ENCODE results near the gene CPLX1. TPM values are rescaled to one million over a fixed set of nuclear protein-coding genes. Genes with fewer than 3 reads are reported as not detected.

The CPLX1 gene
- total RNA-seq (2014; rRNA removed; shearing (Covaris generic)), result 0.48 and 0.58 TPM in 2 replicates
- 2.7 and 3.3 TPM in 2 replicates for polyA plus RNA-seq (2015; cell fraction: cytosol; rRNA removed)
- 1.3 and 1.4 TPM in 2 replicates for polyA plus RNA-seq (2015; cell fraction: nucleus; rRNA removed)

DNA sequence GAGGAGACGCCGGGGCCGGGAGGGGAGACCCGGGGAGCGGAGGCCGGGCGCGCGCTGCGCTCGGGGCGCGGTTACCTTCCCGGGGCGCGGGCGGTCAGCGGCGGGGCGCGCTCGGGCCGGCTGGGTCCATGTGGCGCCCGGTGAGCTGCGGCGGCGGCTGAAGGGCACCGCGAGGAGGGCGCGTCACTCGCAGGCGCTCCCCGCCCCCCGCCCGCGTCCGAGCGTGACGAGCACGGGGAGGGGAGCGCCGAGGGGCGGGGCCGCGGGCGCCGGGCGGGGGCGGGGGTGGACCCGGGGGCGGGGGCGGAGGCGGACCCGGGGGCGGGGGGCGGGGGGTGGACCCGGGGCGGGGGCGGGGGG, at the start of gene CPLX1:
Gene CPLX1, minus strand, starts transcription at position 159 of the 360 bp plus-strand sequence. CDS start 1,607 bp downstream, outside the sequence.
- in situ Hi-C loops (cut with HindIII; ENCODE audit: low pct_unique_long_range_greater_than_20kb, low sequenced_read_pairs), result no loop called here
- peak; percentile 31 for DNase-seq (ENCODE audit: low read depth, low spot score)

DNA sequence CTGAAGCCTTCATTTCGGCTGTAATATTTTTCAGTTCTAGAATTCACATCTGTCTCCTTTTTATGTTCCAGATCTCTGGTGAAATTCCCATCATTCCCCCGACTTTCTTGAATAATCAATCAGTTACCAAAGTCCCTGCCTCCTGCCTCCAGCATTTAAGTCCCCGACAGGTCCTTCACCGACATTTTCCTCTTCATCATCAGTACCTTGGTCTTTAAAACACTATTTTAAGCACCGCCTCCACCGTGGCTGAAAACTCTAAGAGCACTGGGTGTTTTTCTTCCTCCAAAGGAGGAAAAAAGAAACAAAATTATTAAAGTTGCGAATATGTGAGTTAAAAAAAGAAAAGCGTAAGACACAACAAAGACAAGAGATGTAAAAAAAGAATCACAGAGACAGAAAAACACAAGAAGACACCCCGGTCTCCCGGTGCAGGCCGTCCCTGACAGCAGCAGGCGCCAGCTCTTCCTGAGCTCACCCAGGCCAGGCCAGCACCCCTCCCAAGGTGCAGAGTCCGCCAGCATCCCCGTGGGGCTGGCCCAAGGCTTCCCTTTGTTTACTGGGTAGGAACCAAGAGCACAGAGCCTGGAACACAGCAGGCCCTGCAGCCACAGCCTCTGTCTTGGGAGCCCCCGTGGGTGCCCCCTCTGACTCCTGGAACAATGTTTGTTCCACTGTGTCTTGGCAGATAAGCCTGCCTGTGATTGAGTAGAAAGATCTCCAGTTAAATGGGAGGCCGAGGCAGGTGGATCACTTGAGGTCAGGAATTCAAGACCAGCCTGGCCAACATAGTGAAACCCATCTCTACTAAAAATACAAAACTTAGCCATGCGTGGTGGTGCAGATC, 49.3 kb upstream of the CPLX1 start:
- no peak for DNase-seq (ENCODE audit: low read depth, low spot score)
- in situ Hi-C loops (cut with HindIII; ENCODE audit: low pct_unique_long_range_greater_than_20kb, low sequenced_read_pairs), result no loop called here

DNA sequence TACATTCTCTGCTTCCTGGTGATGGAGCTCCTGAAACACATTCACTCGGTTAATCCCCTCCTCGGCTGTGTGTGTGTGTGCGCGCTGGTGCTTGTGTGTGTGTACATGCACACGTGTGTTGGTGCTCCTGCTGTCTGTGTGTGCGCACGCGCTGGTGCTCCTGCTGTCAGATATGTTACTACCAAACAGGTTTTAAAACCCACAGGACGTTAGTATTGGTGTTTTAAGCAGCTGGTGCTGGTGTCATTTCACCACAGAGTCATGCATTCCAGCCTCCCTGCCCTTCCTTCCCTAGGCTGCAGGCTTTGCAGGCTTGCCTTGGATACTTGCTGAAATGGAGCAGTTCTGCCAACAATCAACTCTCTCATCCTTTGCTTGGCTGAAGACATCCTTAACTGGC, 48.1 kb upstream of the CPLX1 start:
- in situ Hi-C loops (cut with HindIII; ENCODE audit: low pct_unique_long_range_greater_than_20kb, low sequenced_read_pairs), result no loop called here
- no peak for DNase-seq (ENCODE audit: low read depth, low spot score)

DNA sequence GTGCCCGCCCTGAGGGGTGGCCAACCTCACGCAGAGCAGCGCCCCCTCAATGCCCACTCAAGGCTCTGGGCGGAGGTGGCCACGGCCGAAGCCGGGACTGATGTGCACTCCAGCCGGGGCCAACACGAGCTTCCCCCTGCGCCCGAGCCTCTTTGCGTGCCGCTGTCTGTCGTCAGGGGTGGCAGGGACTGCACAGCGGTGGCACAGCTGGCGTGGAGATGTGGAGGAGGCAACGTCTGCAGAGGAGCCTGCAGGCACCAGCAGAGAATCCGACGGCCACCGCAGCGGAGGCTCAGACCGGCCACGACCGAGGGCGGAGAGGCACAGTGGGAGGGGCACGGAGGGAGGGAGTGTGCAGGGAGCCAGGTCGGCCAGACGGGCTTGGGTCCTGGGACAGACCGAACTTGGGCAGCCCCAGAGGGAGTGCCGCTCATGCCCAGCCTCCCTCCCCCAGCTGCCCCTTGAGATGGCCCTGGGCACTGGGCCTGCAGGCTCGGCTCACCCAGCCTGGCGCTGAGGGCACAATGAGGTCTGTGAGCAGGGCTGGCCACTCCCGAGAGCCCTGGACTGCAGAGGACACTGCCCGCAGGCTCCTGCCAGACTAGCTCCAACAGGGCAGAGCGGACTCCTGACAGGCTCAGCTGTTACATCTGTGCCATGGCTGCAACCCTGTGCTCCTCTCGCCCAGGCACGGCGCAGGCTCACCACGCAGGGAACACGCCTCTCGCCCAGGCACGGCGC, 46.5 kb upstream of the CPLX1 start:
- in situ Hi-C loops (cut with HindIII; ENCODE audit: low pct_unique_long_range_greater_than_20kb, low sequenced_read_pairs), result no loop called here
- no peak for DNase-seq (ENCODE audit: low read depth, low spot score)

DNA sequence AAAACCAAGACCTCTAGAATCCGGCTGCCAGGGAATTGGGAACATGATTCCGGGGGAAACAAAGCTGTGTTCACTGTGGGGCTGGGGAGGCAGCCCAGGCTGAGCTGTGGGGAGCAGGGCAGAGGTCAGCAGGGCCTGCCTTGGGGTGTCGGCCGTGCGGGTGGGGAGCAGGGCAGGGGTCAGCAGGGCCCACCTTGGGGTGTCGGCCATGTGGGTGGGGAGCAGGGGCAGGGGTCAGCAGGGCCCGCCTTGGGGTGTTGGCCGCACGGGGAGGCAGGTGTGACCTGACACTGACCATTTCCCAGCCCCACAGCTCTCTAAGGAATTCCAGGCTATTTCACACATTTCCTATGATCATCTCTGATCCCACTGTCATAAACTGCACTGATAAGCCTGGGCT, 45.6 kb upstream of the CPLX1 start:
- no peak for DNase-seq (ENCODE audit: low read depth, low spot score)
- in situ Hi-C loops (cut with HindIII; ENCODE audit: low pct_unique_long_range_greater_than_20kb, low sequenced_read_pairs), result no loop called here

DNA sequence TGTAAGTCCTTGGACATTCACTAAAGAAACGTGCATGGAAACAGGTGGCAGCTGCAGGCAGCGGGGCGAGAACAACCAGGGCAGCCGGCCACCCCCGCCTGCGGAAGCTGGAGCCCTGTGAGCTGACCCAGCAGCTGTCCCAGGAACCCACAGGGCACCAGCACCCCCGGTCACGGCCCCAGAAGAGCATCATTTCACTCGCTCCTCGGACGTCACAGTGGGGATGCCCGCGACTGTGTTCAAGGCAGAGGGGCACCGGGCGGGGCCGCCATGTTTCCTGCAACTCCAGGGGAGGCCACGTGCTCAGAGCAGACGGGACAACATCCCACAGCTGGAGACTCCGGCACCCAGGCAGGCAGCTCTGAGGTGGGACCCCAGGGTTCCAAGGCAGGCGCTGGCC, 45.0 kb upstream of the CPLX1 start:
- in situ Hi-C loops (cut with HindIII; ENCODE audit: low pct_unique_long_range_greater_than_20kb, low sequenced_read_pairs), result no loop called here
- DNase-seq (ENCODE audit: low read depth, low spot score), result no peak

DNA sequence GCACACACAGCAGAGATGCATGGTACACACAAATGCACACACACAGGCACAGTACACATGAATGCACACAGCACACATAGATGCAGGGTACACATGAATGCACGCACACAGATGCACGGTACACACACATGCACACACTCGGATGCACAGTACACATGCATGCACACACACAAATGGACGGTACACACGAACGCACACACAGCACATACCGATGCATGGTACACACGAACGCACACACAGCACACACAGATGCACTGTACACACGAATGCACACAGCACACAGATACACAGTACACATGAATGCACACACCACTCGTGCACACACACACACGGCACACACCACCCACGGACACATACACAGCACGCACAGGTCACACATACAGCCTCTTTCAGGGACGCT, 43.8 kb upstream of the CPLX1 start:
- in situ Hi-C loops (cut with HindIII; ENCODE audit: low pct_unique_long_range_greater_than_20kb, low sequenced_read_pairs), result no loop called here
- no peak for DNase-seq (ENCODE audit: low read depth, low spot score)

DNA sequence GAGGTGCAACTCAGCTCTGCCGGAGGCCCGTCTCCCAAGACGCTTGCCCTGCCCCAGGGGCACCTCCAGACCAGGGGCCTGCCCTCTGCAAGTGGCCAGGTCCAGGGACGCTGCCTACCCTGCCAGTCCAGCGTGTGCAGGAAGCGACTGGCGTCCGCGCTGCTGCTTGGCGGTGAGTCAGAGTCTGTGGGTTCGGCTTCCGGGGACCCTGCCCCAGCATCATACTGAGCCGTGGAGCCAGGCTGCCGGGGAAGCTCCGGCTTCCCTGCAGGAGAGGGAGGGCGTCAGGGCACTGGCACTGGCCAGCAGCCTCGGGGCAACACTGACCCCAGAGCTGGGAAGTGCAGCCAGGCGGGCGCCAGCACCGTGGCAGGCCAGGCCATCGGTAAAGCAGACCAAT, 42.5 kb upstream of the CPLX1 start:
- no peak for DNase-seq (ENCODE audit: low read depth, low spot score)

DNA sequence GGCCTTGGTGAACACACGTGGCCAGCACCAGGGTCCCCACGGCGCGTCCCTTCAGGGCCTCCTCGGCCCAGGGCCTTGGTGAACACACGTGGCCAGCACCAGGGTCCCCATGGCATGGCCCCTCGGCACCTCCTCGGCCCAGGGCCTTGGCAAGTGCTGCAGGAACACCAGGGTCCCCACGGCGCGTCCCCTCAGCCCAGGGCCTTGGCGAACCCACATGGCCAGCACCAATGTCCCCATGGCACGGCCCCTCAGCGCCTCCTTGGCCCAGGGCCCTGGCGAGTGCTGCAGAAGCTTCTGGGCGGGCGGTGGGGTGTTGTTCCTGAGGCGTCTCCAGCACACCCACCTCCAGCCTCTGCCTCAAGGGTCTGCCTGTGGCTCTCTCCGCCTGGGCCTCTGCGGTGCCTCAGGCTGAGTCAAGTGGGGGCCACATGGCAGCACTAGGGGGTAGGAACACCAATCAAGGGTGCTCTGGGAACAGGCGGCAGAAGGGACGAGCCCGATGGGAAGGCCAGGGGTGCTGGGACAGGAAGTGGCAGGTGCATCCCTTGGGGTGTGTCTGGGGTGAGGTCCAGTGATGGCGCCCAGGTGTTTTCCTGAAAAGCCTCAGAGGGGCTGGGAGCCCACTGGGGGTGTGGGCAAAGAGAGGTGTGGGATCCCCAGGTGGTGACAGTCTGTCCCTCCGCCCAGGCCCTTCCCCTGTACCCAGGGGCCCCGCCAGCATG, 41.8 kb upstream of the CPLX1 start:
- in situ Hi-C loops (cut with HindIII; ENCODE audit: low pct_unique_long_range_greater_than_20kb, low sequenced_read_pairs), result no loop called here
- DNase-seq (ENCODE audit: low read depth, low spot score), result no peak

More for the DNA sequence above, 42.5 kb upstream of the CPLX1 start:
- in situ Hi-C loops (cut with HindIII; ENCODE audit: low pct_unique_long_range_greater_than_20kb, low sequenced_read_pairs), result no loop called here

GRCh38 chr4:866761-867390, 40.9 kb upstream of the CPLX1 start:
- no peak for DNase-seq (ENCODE audit: low read depth, low spot score)
- in situ Hi-C loops (cut with HindIII; ENCODE audit: low pct_unique_long_range_greater_than_20kb, low sequenced_read_pairs), result no loop called here

- in situ Hi-C loops (cut with HindIII; ENCODE audit: low pct_unique_long_range_greater_than_20kb, low sequenced_read_pairs), result no loop called here
- no peak for DNase-seq (ENCODE audit: low read depth, low spot score)
Measured at GRCh38 chr4:866068-866760, 40.3 kb upstream of the CPLX1 start.

GRCh38 chr4:865572-865971, 39.6 kb upstream of the CPLX1 start:
- in situ Hi-C loops (cut with HindIII; ENCODE audit: low pct_unique_long_range_greater_than_20kb, low sequenced_read_pairs), result no loop called here
- DNase-seq (ENCODE audit: low read depth, low spot score), result no peak

DNA sequence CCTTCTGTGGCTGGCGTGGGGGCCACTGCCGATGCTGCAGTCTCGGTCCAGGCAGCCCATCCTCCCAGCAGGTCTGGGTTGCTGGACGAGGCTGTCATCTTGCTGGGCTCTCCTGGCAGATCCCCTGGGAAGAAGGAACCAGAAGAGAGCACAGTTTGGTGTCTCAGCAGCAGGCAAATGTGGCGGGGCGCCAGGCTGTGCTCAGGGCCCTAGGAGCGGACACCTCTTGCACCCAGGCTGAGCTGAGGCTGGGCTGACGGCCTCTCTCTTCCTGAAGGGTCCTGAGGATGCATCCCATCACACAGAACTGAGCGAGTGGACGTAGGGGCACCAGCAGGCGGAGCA, 39.2 kb upstream of the CPLX1 start:
- no peak for DNase-seq (ENCODE audit: low read depth, low spot score)
- in situ Hi-C loops (cut with HindIII; ENCODE audit: low pct_unique_long_range_greater_than_20kb, low sequenced_read_pairs), result no loop called here

DNA sequence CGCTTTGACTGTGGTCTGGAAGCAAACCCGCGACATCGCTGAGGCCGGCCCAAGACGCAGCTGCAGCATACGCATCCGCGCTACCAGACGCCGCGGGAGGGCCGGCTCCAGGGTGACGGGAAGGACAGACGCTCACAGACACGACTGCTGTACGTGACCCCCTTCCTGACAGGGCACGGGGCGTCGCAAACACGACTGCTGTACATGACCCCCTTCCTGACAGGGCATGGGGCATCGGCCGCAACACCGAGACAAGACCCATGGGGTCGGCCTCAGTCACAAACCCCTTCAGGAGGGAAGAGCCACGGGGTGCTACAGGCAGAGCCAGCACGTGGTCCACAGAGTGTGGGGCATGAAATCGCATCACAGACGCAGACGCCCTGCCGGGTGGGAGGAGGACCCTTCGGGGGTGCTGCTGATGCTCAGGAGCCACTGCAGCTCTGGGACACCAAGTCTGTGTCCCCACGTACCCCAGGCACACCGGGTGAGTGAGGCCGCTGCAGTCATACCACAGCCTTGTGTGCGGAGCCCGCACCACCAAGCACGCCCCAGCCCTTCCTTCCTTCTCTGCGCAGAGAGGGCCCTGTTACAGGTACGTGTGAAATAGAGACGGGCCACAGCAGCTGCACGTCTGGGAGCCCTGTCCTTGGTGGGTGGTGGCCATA, 38.7 kb upstream of the CPLX1 start:
- in situ Hi-C loops (cut with HindIII; ENCODE audit: low pct_unique_long_range_greater_than_20kb, low sequenced_read_pairs), result no loop called here
- DNase-seq (ENCODE audit: low read depth, low spot score), result no peak

GRCh38 chr4:860561-860960, 34.6 kb upstream of the CPLX1 start:
- DNase-seq (ENCODE audit: low read depth, low spot score), result no peak
- in situ Hi-C loops (cut with HindIII; ENCODE audit: low pct_unique_long_range_greater_than_20kb, low sequenced_read_pairs), result no loop called here

GRCh38 chr4:859496-859895, 33.6 kb upstream of the CPLX1 start:
- no peak for DNase-seq (ENCODE audit: low read depth, low spot score)
- in situ Hi-C loops (cut with HindIII; ENCODE audit: low pct_unique_long_range_greater_than_20kb, low sequenced_read_pairs), result no loop called here
